Measurements from ENCODE around the gene KRTAP5-5. TPM values are rescaled to one million over a fixed set of nuclear protein-coding genes. Genes with fewer than 3 reads are reported as not detected.

Gene KRTAP5-5
- total and polyA plus RNA-seq, 2 of the 13 experiments (the other 11 are each of a cell fraction or from before 2014, with no cell fraction given): not detected

- TF ChIP-seq, protein P1, sequence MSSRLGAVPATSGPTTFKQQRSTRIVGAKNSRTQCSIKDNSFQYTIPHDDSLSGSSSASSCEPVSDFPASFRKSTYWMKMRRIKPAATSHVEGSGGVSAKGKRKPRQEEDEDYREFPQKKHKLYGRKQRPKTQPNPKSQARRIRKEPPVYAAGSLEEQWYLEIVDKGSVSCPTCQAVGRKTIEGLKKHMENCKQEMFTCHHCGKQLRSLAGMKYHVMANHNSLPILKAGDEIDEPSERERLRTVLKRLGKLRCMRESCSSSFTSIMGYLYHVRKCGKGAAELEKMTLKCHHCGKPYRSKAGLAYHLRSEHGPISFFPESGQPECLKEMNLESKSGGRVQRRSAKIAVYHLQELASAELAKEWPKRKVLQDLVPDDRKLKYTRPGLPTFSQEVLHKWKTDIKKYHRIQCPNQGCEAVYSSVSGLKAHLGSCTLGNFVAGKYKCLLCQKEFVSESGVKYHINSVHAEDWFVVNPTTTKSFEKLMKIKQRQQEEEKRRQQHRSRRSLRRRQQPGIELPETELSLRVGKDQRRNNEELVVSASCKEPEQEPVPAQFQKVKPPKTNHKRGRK (CRISPR knock-in tag; IDR thresholded peaks at IDR 0.05): no peak
- no peak for TF ChIP-seq ZNF572 (CRISPR knock-in tag; IDR thresholded peaks at IDR 0.05)
- TF ChIP-seq ZFX (CRISPR knock-in tag; IDR thresholded peaks at IDR 0.05; ENCODE audit: low read depth): 0 out of 2 replicates have a peak, but pooled peaks have one; percentile 43
- no peak for TF ChIP-seq SATB2 (CRISPR knock-in tag; IDR thresholded peaks at IDR 0.05)
- TF ChIP-seq ZNF460 (CRISPR knock-in tag; IDR thresholded peaks at IDR 0.05; ENCODE audit: borderline replicate concordance): no peak
- TF ChIP-seq, protein P2, sequence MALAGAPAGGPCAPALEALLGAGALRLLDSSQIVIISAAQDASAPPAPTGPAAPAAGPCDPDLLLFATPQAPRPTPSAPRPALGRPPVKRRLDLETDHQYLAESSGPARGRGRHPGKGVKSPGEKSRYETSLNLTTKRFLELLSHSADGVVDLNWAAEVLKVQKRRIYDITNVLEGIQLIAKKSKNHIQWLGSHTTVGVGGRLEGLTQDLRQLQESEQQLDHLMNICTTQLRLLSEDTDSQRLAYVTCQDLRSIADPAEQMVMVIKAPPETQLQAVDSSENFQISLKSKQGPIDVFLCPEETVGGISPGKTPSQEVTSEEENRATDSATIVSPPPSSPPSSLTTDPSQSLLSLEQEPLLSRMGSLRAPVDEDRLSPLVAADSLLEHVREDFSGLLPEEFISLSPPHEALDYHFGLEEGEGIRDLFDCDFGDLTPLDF (CRISPR knock-in tag; IDR thresholded peaks at IDR 0.05): no peak
- TF ChIP-seq, protein P3, sequence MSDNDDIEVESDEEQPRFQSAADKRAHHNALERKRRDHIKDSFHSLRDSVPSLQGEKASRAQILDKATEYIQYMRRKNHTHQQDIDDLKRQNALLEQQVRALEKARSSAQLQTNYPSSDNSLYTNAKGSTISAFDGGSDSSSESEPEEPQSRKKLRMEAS (IDR thresholded peaks at IDR 0.05): peak; percentile 77
- no peak for TF ChIP-seq ZZZ3 (CRISPR knock-in tag; IDR thresholded peaks at IDR 0.05; ENCODE audit: borderline replicate concordance)
- TF ChIP-seq, protein P4, sequence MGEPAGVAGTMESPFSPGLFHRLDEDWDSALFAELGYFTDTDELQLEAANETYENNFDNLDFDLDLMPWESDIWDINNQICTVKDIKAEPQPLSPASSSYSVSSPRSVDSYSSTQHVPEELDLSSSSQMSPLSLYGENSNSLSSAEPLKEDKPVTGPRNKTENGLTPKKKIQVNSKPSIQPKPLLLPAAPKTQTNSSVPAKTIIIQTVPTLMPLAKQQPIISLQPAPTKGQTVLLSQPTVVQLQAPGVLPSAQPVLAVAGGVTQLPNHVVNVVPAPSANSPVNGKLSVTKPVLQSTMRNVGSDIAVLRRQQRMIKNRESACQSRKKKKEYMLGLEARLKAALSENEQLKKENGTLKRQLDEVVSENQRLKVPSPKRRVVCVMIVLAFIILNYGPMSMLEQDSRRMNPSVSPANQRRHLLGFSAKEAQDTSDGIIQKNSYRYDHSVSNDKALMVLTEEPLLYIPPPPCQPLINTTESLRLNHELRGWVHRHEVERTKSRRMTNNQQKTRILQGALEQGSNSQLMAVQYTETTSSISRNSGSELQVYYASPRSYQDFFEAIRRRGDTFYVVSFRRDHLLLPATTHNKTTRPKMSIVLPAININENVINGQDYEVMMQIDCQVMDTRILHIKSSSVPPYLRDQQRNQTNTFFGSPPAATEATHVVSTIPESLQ (CRISPR knock-in tag; conservative IDR thresholded peaks at IDR 0.05): no peak
- TF ChIP-seq STAG1 (CRISPR knock-in tag; IDR thresholded peaks at IDR 0.05): no peak
- no peak for TF ChIP-seq NKX3-1 (CRISPR knock-in tag; IDR thresholded peaks at IDR 0.05)
- no peak for TF ChIP-seq ELF3 (CRISPR knock-in tag; IDR thresholded peaks at IDR 0.05)
- TF ChIP-seq HDAC6 (IDR thresholded peaks at IDR 0.05; ENCODE audit: low read depth, low read length): no peak
- no peak for TF ChIP-seq ZNF614 (CRISPR knock-in tag; IDR thresholded peaks at IDR 0.05; ENCODE audit: borderline replicate concordance)
- peak; percentile 21; the same call in 1 of the 2 replicates for TF ChIP-seq ZFY (CRISPR knock-in tag; IDR thresholded peaks at IDR 0.05)
- TF ChIP-seq, protein P5, sequence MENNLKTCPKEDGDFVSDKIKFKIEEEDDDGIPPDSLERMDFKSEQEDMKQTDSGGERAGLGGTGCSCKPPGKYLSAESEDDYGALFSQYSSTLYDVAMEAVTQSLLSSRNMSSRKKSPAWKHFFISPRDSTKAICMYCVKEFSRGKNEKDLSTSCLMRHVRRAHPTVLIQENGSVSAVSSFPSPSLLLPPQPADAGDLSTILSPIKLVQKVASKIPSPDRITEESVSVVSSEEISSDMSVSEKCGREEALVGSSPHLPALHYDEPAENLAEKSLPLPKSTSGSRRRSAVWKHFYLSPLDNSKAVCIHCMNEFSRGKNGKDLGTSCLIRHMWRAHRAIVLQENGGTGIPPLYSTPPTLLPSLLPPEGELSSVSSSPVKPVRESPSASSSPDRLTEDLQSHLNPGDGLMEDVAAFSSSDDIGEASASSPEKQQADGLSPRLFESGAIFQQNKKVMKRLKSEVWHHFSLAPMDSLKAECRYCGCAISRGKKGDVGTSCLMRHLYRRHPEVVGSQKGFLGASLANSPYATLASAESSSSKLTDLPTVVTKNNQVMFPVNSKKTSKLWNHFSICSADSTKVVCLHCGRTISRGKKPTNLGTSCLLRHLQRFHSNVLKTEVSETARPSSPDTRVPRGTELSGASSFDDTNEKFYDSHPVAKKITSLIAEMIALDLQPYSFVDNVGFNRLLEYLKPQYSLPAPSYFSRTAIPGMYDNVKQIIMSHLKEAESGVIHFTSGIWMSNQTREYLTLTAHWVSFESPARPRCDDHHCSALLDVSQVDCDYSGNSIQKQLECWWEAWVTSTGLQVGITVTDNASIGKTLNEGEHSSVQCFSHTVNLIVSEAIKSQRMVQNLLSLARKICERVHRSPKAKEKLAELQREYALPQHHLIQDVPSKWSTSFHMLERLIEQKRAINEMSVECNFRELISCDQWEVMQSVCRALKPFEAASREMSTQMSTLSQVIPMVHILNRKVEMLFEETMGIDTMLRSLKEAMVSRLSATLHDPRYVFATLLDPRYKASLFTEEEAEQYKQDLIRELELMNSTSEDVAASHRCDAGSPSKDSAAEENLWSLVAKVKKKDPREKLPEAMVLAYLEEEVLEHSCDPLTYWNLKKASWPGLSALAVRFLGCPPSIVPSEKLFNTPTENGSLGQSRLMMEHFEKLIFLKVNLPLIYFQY (CRISPR knock-in tag; IDR thresholded peaks at IDR 0.05; ENCODE audit: borderline replicate concordance): no peak
- no peak for TF ChIP-seq PPARG (CRISPR knock-in tag; conservative IDR thresholded peaks at IDR 0.05)
- no peak for TF ChIP-seq ZNF777 (CRISPR knock-in tag; IDR thresholded peaks at IDR 0.05)
These were observed 38.3 kb downstream of the KRTAP5-5 start (continued) for GRCh38 chr11:1667906-1668305.
